GM23248 (cell line): ENCODE data around the gene ZBTB20. TPM values are rescaled to one million over a fixed set of nuclear protein-coding genes. Genes with fewer than 3 reads are reported as not detected.

Experiments used
- DNase-seq: peaks from one replicate; pipeline ENCODE4 v3.0.0-alpha.2; 2015
- H2AFZ ChIP-seq: fragments of 200-600 bp; sonication (generic); 2 replicates; pipeline ENCODE4 v1.6.1; 2016; ENCODE audit warnings: antibody characterized with exemption
- H3F3A ChIP-seq: fragments of 200-600 bp; sonication (generic); 2 replicates; pipeline ENCODE4 v1.6.1; 2016; ENCODE audit warnings: mild to moderate bottlenecking, antibody characterized with exemption, mixed run types; ENCODE audit not compliant: insufficient read depth
- H3K27ac ChIP-seq: fragments of 200-600 bp; sonication (generic); 2 replicates; pipeline ENCODE4 v1.5.1; 2016; ENCODE audit warnings: mild to moderate bottlenecking
- H3K27me3 ChIP-seq: fragments of 200-600 bp; sonication (generic); replicated peaks from 2 replicates; pipeline ENCODE4 v1.6.1; 2016; ENCODE audit warnings: mild to moderate bottlenecking; ENCODE audit not compliant: insufficient read depth
- H3K36me3 ChIP-seq: fragments of 200-600 bp; sonication (generic); 2 replicates; pipeline ENCODE4 v1.6.1; 2016; ENCODE audit warnings: low read depth, mild to moderate bottlenecking
- H3K4me1 ChIP-seq: fragments of 200-600 bp; sonication (generic); 2 replicates; pipeline ENCODE4 v1.6.1; 2016; ENCODE audit warnings: mild to moderate bottlenecking; ENCODE audit not compliant: insufficient read depth
- H3K4me2 ChIP-seq: fragments of 200-600 bp; sonication (generic); one replicate; pipeline ENCODE4 v1.6.1; 2016; ENCODE audit warnings: mild to moderate bottlenecking; ENCODE audit not compliant: unreplicated experiment
- H3K4me3 ChIP-seq: fragments of 200-600 bp; sonication (generic); 2 replicates; pipeline ENCODE4 v1.5.1; 2016; ENCODE audit warnings: mild to moderate bottlenecking
- H3K79me2 ChIP-seq: fragments of 200-600 bp; sonication (generic); 2 replicates; pipeline ENCODE4 v1.6.1; 2016; ENCODE audit warnings: mild to moderate bottlenecking; ENCODE audit not compliant: insufficient read depth
- H3K9ac ChIP-seq: fragments of 200-600 bp; sonication (generic); 2 replicates; pipeline ENCODE4 v1.6.1; 2016; ENCODE audit warnings: mild to moderate bottlenecking
- H3K9me2 ChIP-seq: fragments of 200-600 bp; sonication (generic); 2 replicates; pipeline ENCODE4 v1.6.1; 2016; ENCODE audit warnings: mixed run types, mild to moderate bottlenecking, moderate library complexity; ENCODE audit not compliant: insufficient read depth
- H3K9me3 ChIP-seq: fragments of 200-600 bp; sonication (generic); one replicate; pipeline ENCODE4 v1.6.1; 2017; ENCODE audit warnings: low read depth
- H4K20me1 ChIP-seq: fragments of 200-600 bp; sonication (generic); 2 replicates; pipeline ENCODE4 v1.6.0; 2016; ENCODE audit not compliant: insufficient read depth
- EZH2 ChIP-seq: fragments of 200-600 bp; sonication (generic); IDR thresholded peaks from 2 replicates; pipeline ENCODE4 v1.6.1; 2018; ENCODE audit warnings: antibody characterized with exemption, mild to moderate bottlenecking; ENCODE audit not compliant: insufficient read depth, poor library complexity, severe bottlenecking
- EZH2phosphoT487 ChIP-seq: fragments of 200-600 bp; sonication (generic); IDR thresholded peaks from 2 replicates; pipeline ENCODE4 v1.6.1; 2018; ENCODE audit warnings: antibody characterized with exemption, moderate library complexity, mild to moderate bottlenecking, low read depth; ENCODE audit not compliant: insufficient read depth
- WGBS, 2 experiments: methylation state at CpG; one replicate each; pipeline ENCODE4 v1.1.6; 2015 to 2017; ENCODE audit warnings: low lambda C conversion rate in 2 of 2, low coverage in 1 of 2; ENCODE audit errors: missing lambda C conversion rate in 2 of 2; 5-methylcytosine and 5-hydroxymethylcytosine counted together
- in situ Hi-C: fragments of 300-500 bp; cut with MboI; formaldehyde crosslinking; loops from 2 replicates; pipeline ENCODE4 v1.15.0; 2020
- polyA plus RNA-seq: library from polyadenylated mRNA; unstranded; fragments of >200 nt; fragmentation: Nextera tagmentation; extraction: Ambion mirVana; gene quantifications from 2 replicates; pipeline ENCODE4 v1.2.1, GENCODE V29; 2016
- total RNA-seq: library from RNA; depleted of rRNA; stranded (reverse); fragments of >200 nt; shearing (Covaris generic); gene quantifications from 2 replicates; pipeline ENCODE4 v1.2.3, GENCODE V29; 2014

ZBTB20 gene
- total and polyA plus RNA-seq, 2 experiments from 2014 or later: 9.2 to 12.2 TPM

DNA sequence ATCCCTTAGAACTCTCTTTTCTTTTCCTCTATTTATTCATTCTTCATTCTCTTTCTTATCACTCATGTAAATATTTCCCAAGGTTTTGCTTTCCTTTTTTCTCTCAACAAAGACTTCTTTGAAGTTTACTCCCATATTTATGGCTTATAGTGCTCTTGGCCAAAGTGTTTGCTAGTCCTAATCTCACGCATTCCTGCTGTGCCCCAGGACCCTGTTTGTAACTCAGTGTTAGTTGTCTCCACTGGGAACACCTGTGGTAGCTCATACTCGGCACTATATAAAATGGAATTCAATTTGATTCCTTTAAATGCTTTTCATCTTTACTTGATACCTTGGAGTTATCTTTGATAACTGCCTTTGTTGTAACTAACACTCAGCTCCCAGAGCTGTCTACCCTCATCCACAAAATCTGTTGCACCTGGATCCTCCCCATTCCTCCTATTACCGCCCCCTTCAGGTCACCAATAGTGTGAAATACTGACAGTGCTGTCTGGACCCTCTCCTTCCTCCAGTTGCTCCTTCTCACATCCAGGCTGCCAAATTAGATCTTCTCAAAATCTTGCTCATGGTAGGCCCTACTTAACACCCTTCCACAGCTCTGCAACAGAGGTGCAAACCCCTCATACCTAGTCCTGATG, 776.4 kb downstream of the ZBTB20 start:
- in situ Hi-C loops: loop anchor here (25.0 kb wide), 2 partner anchors 1067 to 1442 kb away; no protein-coding TSS in a partner anchor
- TF ChIP-seq EZH2phosphoT487 (no peak), EZH2 (no peak)
- Histone ChIP-seq H3K4me1 (peaks cover 16% of the 10 kb centered on the region), H3K9me3 (no peaks in the 10 kb centered on the region), H3K79me2 (no peaks in the 10 kb centered on the region), H4K20me1 (no peaks in the 10 kb centered on the region), H3K9me2 (no peaks in the 10 kb centered on the region), H3F3A (no peaks in the 10 kb centered on the region), H3K36me3 (no peaks in the 10 kb centered on the region), H3K4me3 (no peak overlapping the region), H2AFZ (no peak overlapping the region), H3K27ac (no peak overlapping the region), H3K9ac (no peak overlapping the region), H3K27me3 (no peaks in the 10 kb centered on the region), H3K4me2 (no peak overlapping the region)
- no peak for DNase-seq
- WGBS, 2 experiments: 56 to 66% methylated on average over 3 of the region's 3 CpGs

DNA sequence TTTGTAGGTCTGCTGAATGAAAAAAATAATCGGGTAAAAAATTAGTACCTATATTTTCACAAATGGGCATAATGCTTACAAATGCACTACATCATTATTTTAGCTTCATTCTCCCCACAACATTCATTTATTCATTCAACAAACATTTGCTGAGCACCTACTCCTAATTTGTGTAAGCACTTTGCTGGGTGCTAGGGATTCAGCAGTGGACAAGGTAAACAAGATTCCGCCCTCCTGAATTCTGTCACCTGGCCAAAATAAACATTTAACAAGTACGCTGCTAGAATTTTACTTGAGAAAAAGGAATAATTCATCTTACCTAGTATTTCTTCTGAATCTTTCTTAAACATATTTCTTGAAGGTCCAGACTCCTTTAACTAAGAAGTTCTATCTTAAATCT, 781.2 kb downstream of the ZBTB20 start:
- H3K9ac ChIP-seq: no peak overlapping the region
- peaks cover 19% of the 10 kb centered on the region for H3F3A ChIP-seq
- TF ChIP-seq EZH2: no peak
- no peak for TF ChIP-seq EZH2phosphoT487
- in situ Hi-C loops: loop anchor here (25.0 kb wide), 2 partner anchors 1071 to 1446 kb away; no protein-coding TSS in a partner anchor
- H3K4me3 ChIP-seq: no peak overlapping the region
- DNase-seq: no peak
- WGBS, 2 experiments: 94 to 97% methylated on average over 3 of the region's 3 CpGs
- H3K79me2 ChIP-seq: no peaks in the 10 kb centered on the region
- H3K27me3 ChIP-seq: no peaks in the 10 kb centered on the region
- no peak overlapping the region for H2AFZ ChIP-seq
- no peaks in the 10 kb centered on the region for H3K9me2 ChIP-seq
- H3K27ac ChIP-seq: no peak overlapping the region
- H3K4me1 ChIP-seq: peaks cover 27% of the 10 kb centered on the region
- no peak overlapping the region for H3K4me2 ChIP-seq
- no peaks in the 10 kb centered on the region for H4K20me1 ChIP-seq
- no peaks in the 10 kb centered on the region for H3K36me3 ChIP-seq
- H3K9me3 ChIP-seq: no peaks in the 10 kb centered on the region

DNA sequence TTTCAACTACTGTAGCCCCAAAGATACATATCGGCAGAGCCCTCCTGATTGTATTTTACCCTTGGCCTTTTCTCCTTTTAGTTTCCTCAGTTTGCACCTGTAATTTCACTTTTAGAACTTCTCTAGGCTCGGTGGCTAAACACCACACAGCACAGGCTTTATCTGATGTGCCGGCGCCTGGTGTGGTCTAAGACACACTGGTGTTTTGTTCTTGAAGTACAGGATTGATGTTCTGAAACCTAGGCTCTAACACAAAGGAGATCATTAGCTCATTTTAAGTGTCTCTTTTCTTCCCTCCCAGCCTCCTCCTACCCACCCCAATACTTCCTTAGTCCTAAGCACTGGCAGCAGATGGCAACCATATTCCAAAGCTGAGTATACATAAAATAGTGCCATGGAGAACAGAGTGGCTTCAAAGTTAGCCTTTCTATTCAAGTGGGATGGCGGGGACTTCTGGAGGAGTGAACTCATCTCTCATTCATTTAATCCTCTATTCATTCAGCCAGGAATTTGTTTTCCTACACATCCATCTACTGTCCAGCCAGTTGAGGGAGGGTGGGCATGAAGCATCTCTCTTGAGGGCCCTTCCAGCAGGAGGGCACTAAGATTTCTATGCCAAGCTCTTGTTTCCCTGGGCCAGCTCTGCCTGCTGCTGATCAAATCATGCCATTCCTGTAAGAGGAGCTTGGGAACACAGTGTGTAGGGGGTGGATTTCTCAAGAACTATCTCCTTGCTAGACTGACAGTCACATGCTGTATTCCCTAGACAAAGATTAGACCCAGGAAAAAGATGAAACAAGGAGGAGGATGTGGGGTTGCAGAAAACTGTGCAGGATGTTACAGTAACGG, 782.1 kb downstream of the ZBTB20 start:
- H3K9ac ChIP-seq: no peak overlapping the region
- WGBS, 2 experiments: 81 to 93% methylated on average over 6 of the region's 6 CpGs
- no peak overlapping the region for H2AFZ ChIP-seq
- no peaks in the 10 kb centered on the region for H3K9me3 ChIP-seq
- in situ Hi-C loops: loop anchor here (25.0 kb wide), 2 partner anchors 1072 to 1447 kb away; no protein-coding TSS in a partner anchor
- TF ChIP-seq EZH2: no peak
- no peak for TF ChIP-seq EZH2phosphoT487
- no peak overlapping the region for H3K4me2 ChIP-seq
- peaks cover 19% of the 10 kb centered on the region for H3F3A ChIP-seq
- no peaks in the 10 kb centered on the region for H3K36me3 ChIP-seq
- no peak overlapping the region for H3K27ac ChIP-seq
- no peaks in the 10 kb centered on the region for H3K9me2 ChIP-seq
- peaks cover 27% of the 10 kb centered on the region for H3K4me1 ChIP-seq
- H4K20me1 ChIP-seq: no peaks in the 10 kb centered on the region
- H3K79me2 ChIP-seq: no peaks in the 10 kb centered on the region
- DNase-seq: no peak
- no peak overlapping the region for H3K4me3 ChIP-seq
- no peaks in the 10 kb centered on the region for H3K27me3 ChIP-seq

DNA sequence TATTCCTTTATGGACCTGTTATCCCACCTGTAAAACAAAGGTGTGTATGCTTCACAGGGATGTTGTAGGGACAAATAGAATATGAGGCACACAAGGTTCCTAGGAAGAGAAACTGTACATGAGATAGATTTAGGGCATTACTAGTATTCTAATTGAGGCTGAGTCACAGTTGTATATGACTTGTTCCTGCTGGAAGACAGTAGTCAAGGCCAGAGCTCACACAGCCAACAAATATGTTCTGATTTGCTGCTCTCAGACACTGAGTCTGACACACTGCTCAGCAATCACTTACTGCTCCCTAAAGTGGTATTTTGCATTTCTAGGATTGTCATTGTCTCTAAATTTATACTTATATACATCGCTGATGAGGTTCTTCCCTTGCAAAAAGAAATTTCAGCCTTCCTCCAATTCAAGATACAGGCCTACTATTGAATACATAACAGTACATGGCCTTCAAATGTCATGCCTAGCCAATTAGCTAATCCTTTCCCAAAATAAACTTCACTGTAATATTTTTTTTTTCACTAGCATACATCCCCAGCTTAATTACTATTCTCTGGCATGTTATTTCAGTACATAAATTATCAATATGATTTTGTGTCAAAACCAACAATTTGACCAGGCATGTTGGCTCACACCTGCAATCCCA, 783.4 kb downstream of the ZBTB20 start:
- H3K4me1 ChIP-seq: peaks cover 27% of the 10 kb centered on the region
- no peaks in the 10 kb centered on the region for H3K27me3 ChIP-seq
- peak overlapping the region; percentile 74 for H3K27ac ChIP-seq
- H3K4me3 ChIP-seq: peak overlapping the region; percentile 6; the same call in 1 of the 2 replicates
- in situ Hi-C loops: loop anchor here (25.0 kb wide), 2 partner anchors 1074 to 1449 kb away; no protein-coding TSS in a partner anchor
- H3K9me3 ChIP-seq: no peaks in the 10 kb centered on the region
- no peaks in the 10 kb centered on the region for H3K9me2 ChIP-seq
- H4K20me1 ChIP-seq: no peaks in the 10 kb centered on the region
- H3K9ac ChIP-seq: peak overlapping the region; percentile 52
- H3K79me2 ChIP-seq: no peaks in the 10 kb centered on the region
- H3K36me3 ChIP-seq: no peaks in the 10 kb centered on the region
- H3F3A ChIP-seq: peaks cover 19% of the 10 kb centered on the region
- no peak for TF ChIP-seq EZH2phosphoT487
- peak overlapping the region; percentile 60 for H3K4me2 ChIP-seq
- DNase-seq: peak; percentile 93
- H2AFZ ChIP-seq: no peak overlapping the region
- 0% methylated on average over 1 of the region's 1 CpG for WGBS, 2 experiments
